GM12864 (cell line): Measurements from ENCODE around the gene DNAI7.

Experiments used
- DNase-seq: peaks from one replicate; pipeline ENCODE4 v3.0.0-alpha.2; 2011; ENCODE audit warnings: low read depth
- H3K4me3 ChIP-seq: 2 replicates; pipeline ENCODE4 v1.5.1; 2011; ENCODE audit warnings: mild to moderate bottlenecking, low read depth, low read length, control low read depth
- TF ChIP-seq, protein P1 (sequence below): IDR thresholded peaks from 2 replicates; pipeline ENCODE4 v1.5.1; 2011; ENCODE audit warnings: low read depth, mild to moderate bottlenecking, moderate library complexity, low read length, control low read depth, inconsistent platforms; ENCODE audit errors: missing control alignments

DNAI7 gene

GRCh38 chr12:25194722-25195055 is 271 bp downstream of the DNAI7 start:
- no peak for DNase-seq
- peak overlapping the region; percentile 54 for H3K4me3 ChIP-seq
- TF ChIP-seq, protein P1, sequence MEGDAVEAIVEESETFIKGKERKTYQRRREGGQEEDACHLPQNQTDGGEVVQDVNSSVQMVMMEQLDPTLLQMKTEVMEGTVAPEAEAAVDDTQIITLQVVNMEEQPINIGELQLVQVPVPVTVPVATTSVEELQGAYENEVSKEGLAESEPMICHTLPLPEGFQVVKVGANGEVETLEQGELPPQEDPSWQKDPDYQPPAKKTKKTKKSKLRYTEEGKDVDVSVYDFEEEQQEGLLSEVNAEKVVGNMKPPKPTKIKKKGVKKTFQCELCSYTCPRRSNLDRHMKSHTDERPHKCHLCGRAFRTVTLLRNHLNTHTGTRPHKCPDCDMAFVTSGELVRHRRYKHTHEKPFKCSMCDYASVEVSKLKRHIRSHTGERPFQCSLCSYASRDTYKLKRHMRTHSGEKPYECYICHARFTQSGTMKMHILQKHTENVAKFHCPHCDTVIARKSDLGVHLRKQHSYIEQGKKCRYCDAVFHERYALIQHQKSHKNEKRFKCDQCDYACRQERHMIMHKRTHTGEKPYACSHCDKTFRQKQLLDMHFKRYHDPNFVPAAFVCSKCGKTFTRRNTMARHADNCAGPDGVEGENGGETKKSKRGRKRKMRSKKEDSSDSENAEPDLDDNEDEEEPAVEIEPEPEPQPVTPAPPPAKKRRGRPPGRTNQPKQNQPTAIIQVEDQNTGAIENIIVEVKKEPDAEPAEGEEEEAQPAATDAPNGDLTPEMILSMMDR, result no peak

GRCh38 chr12:25194214-25194613 is 746 bp downstream of the DNAI7 start:
- no peak for DNase-seq
- no peak overlapping the region; the same call in 1 of the 2 replicates for H3K4me3 ChIP-seq

GRCh38 chr12:25190793-25191192 is 4.2 kb downstream of the DNAI7 start:
- TF ChIP-seq, protein P1, result no peak
- DNase-seq, result no peak
- H3K4me3 ChIP-seq, result no peak overlapping the region

More at GRCh38 chr12:25194214-25194613, 746 bp downstream of the DNAI7 start:
- TF ChIP-seq, protein P1, result no peak

DNA sequence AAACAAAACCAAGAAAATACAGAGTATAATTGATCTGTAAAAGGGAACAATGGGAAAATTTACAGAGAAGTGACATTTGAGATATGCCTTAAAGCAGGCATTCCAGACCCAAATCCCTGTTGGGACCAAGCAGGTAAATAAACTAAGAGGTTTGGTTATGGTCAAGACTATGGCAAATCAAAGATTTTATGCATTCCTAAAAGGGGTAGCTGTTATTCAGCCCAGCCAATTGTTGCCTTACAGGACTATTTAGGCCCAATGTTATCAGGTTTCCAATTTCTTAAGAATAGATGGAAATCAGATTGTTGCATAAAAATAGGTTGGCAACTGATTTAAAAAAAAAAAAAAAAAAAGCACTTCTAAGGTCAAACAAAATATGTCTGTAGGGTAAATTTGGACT is 5.3 kb downstream of the DNAI7 start:
- no peak overlapping the region for H3K4me3 ChIP-seq
- TF ChIP-seq, protein P1, result no peak
- DNase-seq, result no peak

GRCh38 chr12:25187781-25188180 is 7.2 kb downstream of the DNAI7 start:
- no peak overlapping the region for H3K4me3 ChIP-seq
- TF ChIP-seq, protein P1, result no peak
- DNase-seq, result no peak

GRCh38 chr12:25186788-25187402 is 8.1 kb downstream of the DNAI7 start:
- no peak overlapping the region; the same call in 1 of the 2 replicates for H3K4me3 ChIP-seq
- DNase-seq, result no peak
- TF ChIP-seq, protein P1, result no peak
